Measurements from ENCODE around the gene BRMS1.

BRMS1 gene

DNA sequence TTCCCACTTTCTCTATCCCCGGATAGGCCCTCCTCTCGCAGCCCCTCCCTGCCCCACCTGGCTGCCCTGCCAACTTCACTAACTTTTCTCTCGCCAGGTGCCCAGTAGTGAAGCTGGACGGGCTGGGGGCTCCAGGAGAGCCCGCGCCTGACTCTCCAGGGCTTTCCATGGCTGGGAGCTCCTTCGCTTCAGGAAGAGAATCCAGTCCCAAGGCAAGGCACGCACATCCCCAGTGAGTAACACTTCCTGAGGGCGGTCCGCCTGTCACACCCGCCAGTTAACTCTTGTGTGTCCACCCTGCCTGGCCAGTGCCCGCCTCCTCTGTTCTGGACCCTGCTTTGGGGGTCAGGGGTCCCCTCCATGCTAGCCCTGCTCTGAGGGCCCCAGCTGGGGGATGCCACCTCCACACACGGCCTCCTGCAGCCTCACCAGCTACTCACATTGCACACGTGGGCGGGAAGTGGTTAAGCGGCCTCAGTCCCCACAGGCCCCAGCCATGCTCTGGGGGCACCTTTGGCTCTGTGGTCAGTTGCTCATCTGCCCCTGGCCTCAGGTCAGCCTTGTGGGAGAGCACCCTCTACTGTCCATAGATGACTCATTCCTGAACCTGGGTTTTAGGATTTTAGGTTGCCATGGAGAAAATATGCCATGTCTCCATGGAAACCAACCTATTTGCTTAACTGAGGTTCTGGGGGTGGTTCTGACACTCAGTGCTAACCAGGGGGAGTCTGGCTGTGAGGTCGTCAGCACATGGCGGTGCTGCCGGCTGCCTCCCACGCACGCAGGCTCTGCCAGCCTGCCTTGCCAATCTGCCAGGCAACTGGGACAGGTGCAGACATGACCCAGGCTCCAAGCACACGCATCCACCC, 8.4 kb downstream of the BRMS1 start, which contains the start of gene RIN1:
Gene RIN1 (minus strand): TSS at position 201 of the 869 bp plus-strand sequence. CDS start 32 bp downstream, at position 169.
- DNase-seq = peak; percentile 49 to 53

- no peak for DNase-seq
Measured at GRCh38 chr11:66335531-66336233, 9.2 kb downstream of the BRMS1 start.

GRCh38 chr11:66334605-66335442, 10.1 kb downstream of the BRMS1 start:
- DNase-seq = peak in 1 of 2 donors; percentile 20

DNA sequence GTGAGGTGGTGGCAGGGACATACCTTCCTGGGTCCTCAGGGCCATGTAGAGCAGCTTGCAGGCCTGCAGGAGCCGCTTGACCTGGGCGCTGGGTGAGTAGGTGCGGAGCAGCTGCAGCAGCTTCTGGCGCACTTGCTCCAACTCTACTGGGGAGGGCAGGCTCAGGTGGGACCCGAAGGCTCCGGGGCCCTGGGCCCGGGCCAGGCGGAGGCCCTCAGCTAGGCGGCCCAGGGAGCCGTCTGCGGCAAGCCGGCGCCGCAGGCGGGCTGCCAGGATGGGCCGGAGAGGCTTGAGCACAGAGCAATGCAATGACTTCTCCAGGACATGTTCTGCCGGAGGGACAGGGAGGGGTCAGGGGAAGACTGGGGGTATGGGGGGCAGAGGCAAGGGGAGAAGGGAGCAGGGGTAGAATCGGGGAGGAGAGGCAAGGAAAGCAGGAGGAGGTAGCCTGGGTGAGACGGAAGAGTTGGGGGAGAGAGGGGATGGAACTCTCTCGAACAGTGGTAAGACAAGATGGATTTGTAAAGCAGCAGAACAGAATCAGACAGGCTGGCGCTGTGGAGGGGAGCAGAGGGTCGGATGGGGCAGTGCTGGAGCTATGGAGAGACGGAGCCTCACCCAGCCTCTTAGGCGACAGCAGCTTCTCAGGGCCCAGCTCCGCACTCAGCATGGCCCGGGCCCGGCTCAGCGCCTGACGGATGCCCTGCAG, 10.9 kb downstream of the BRMS1 start:
- DNase-seq = no peak

GRCh38 chr11:66333220-66333877, 11.6 kb downstream of the BRMS1 start:
- no peak for DNase-seq

DNA sequence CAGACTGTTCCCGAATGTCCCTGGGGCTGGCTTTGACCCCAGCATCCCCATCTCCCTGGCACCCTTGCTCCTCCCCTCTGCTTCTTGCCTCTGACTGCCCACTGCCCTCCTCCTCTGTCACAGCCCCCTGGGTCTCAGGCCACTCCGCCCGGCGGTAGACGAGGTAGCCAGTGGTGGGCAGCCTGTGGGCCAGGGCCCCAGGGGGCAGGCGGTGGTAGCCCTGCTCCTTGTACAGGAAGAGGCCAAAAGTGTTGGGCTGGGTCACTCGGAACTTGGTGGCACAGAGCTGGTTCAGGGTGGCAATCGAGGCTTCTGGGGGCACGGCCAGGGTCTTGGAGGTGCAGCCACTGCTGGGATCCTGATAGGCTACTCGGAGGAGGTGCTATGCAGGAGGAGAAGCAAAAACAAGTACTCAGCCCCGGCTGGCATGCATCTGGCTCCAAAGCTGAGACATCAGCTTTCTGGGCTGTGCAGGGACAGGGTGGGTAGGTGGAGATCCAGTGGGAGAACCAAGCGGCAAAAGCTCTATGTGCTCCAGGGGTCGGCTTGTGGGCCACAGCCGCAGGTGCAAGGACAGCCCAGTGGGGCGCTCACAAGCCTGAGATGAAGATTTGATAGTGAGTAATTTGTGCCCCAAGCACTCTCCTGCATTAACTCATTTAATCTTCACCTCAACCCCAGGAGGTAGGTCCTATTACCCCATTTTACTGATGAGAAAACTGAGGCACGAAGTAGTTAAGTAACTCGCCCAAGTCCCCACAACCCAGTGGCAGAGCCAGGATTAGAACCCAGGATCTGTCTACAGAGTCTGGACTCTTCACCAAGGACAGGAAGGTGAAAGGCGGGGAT, 12.3 kb downstream of the BRMS1 start:
- DNase-seq = no peak

DNA sequence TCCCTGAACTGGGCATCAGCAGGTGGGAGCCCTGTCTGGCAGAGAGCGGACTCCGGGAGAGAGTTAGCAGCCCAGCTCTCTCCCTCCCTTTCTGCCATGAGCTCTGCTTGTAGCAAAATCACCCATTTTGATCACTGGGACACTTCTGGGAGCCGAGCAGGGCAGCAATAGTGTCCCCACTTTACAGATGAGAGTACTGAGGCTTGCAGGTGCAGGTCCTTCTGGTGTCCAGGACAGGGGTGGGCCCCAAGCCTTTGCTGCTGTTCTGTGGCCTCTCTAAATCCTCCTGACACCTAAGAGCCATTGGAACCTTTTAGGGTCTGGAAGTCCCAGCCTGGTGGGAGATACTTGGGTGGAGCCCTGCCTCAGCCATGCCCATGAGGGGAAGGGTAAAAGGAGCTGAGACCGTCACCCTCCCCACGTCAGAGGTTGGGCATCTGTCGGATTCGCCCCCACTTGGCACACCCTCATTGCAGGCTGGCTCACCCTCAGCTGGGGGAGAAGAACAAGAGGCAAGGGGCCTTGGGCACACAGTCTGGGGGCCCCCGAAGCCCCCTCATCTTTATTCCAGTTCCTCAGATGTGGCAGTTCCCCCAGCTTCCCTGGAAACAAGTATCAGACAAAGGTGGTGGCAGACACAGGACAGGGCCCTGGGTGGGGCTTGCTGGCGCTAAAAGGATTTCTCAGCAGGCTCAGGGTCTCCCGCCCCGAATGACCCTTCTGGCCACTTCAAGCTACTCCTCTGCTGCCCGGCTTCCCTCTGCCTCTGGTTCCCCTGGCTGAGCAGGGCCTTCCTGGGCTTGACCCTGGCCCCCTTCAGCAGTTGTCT, 13.1 kb downstream of the BRMS1 start:
- DNase-seq = no peak

GRCh38 chr11:66330931-66331330, 14.0 kb downstream of the BRMS1 start:
- DNase-seq = no peak

DNA sequence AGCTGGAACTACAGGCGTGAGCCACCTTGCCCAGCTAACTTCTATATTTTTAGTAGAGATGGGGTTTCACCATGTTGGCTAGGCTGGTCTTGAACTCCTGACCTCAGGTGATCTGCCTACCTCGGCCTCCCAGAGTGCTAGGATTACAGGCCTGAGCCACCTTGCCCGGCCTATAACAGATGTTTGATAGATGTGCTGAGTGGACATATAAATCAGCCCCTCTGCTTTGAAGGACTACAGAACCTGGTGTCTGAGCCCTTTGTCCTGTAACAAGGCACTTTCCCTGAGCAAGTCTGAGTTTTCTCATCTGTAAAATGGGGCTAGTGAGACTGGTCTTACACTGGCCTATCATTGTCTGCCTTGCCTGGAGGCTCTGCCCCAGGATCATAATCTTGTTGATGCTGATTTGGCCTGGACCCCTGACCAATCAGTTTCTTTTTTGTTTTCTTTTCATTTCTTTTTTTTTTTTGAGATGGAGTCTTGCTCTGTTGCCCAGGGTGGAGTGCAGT, 15.7 kb downstream of the BRMS1 start:
- DNase-seq = no peak

DNA sequence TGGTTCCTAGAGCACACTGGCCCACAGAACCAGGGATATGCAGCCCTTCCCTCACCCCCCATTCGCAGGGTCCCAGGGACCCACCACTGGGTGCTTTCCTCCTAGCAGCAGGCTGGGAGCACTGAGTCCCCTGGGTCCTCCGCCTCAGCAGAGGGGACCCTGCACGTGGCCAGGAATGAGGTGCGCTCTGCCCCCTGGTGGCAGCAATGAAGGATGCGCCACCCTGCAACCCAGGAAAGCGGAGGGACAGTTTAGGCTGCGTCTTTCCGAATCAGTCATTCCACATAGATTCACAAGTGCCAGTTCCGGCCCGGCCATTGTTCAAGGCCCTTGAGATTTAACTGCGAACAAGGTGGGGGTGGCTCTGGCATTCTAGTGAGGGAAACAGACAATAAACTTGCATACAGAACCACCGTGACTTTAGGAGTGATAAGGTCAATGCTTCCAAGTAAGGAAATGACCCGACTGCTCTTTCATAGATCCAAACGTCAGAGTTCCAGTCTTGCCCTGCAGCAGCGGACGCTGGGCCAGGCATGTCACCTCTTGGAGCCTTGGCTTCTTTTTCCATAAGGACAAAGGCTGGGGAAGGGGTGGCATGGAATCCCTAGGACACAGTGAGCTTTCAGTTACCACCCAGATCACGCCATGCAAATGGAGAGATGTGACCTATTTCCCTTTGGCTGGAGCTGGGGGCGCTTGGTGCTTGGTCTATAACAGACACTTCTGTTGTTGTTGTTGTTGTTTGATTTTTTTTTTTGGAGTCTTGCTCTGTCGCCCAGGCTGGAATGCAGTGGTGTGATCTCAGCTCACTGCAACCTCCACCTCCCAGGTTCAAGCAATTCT, 16.4 kb downstream of the BRMS1 start:
- DNase-seq = peak; percentile 80 to 87

DNA sequence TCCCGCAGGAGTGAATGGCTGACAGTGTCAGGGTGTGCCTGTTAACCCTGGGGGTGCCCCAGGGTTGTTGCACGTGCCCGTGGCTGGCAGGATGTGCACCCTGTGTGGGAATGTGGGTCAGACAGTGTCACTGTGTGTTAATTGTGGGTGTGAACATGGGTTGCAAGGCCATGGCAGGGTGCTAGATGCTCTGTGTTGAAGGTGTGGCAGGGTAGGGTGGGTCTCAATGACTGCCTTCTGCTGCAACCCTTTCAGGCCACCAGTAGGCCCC, 16.9 kb downstream of the BRMS1 start:
- peak; percentile 44 to 69 for DNase-seq

GRCh38 chr11:66327171-66328030, 17.5 kb downstream of the BRMS1 start:
- DNase-seq = no peak

GRCh38 chr11:66326261-66327111, 18.4 kb downstream of the BRMS1 start:
- DNase-seq = peak; percentile 20 to 46

DNA sequence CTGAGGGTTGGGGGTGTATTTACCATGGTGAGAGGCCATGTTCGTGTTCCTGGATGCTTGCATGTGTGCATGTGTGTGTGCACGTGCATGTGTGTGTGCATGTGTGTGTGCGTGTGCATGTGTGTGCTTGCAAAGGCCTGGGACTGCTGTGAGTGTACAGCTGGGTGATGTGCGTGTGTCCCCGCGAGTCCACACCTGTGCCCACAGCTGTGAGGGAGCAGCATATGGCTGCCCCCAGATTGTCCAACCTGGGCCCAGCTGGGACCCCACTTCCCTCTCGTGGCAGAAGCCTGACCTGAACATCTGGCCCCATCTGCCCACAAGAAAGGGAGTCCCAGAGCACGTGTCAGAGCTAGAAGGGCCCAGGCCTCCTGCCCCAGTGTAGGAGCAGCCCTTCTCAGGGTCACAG, 19.6 kb downstream of the BRMS1 start:
- no peak for DNase-seq

DNA sequence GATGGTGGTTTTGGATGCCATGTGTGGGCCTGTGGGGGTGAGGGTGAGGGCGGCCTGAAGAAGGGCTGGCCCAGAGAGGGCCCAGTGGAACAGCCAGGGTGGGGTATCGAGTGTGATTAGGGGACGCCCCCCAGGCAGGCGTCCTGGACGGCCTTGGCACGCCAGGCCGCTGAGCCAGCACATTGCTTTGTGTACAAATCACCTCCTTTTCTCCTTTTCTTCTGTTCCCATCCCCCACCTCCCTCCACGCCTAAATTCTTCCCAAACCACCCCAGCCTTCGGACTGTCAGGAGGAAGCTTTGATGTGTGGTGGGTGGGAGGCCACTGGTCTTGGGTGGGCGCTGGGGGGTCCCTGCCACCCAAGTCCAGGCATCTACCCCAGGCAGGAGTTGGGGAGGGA, 20.2 kb downstream of the BRMS1 start:
- no peak for DNase-seq

GRCh38 chr11:66323684-66324083, 21.2 kb downstream of the BRMS1 start:
- DNase-seq = no peak

Measured in CD4-positive, alpha-beta T cell treated with Interferon alpha-2 for 1 hour (primary cell).